ENCODE measurements around the gene HADH.

- TF ChIP-seq CTCF (IDR thresholded peaks at IDR 0.05; ENCODE audit: low read depth, low read length, poor library complexity, severe bottlenecking): no peak
- TF ChIP-seq EZH2phosphoT487 (IDR thresholded peaks at IDR 0.05; ENCODE audit: borderline replicate concordance, low read length): no peak
These were observed 11.9 kb downstream of the HADH start for GRCh38 chr4:108001540-108002135.

Data from DOHH2 (cell line).